K562 (cell line): ENCODE data around the gene GRAMD4. TPM values are rescaled to one million over a fixed set of nuclear protein-coding genes. Genes with fewer than 3 reads are reported as not detected.

Experiments used
- ATAC-seq: fragments of 200-7000 bp; cut with Tn5 transposase; 3 replicates; pipeline ENCODE4 v1.9.1; 2020; ENCODE audit warnings: moderate library complexity
- BruUV-seq: library from RNA; stranded (reverse); fragments of 400-500 nt; replicated peaks from 2 replicates; lab custom pipeline; 2021; lab: Mats Ljungman, UMichigan
- CTCF ChIA-PET: fragments of 300-600 bp; formaldehyde crosslinking; extraction: SDS; loops from one replicate; lab custom pipeline; 2021; ENCODE audit warnings: low intra/inter-chr PET ratio; lab: Yijun Ruan, JAX
- POLR2A ChIA-PET: fragments of 300-600, 350-650 bp; sonication (Branson Sonifier 250); formaldehyde crosslinking; extraction: SDS; loops from one replicate; lab custom pipeline; 2021; ENCODE audit warnings: antibody characterized with exemption, inconsistent platforms; lab: Yijun Ruan, JAX
- DNase-seq, 4 experiments: peaks; one replicate each; pipeline versions ENCODE4 v3.0.0 to v3.0.0-alpha.2; 2011 to 2018; ENCODE audit warnings: low spot score in 3 of 4, mixed read lengths in 3 of 4; ENCODE audit errors: extremely low read depth in 1 of 4
- FAIRE-seq: peaks from 2 replicates; lab custom pipeline; 2011; peaks lifted over from hg19 to GRCh38; lab: Jason Lieb, UNC
- H2AFZ ChIP-seq: 2 replicates; pipeline ENCODE4 v1.6.0; 2011; ENCODE audit warnings: low read depth, low read length, control low read depth, inconsistent platforms
- H3K27ac ChIP-seq: fragments of 200-600 bp; 3 replicates; pipeline ENCODE4 v1.8.0; 2011; ENCODE audit warnings: low read depth, mild to moderate bottlenecking, control low read depth, inconsistent platforms, low read length, moderate library complexity, mixed read lengths; ENCODE audit errors: extremely low read depth
- H3K27me3 ChIP-seq, 2 experiments: fragments of 300-600 bp in 1 of 2; 2 replicates in 1 of 2; 3 replicates in 1 of 2; pipeline versions ENCODE4 v1.6.0 to v1.8.0; 2011; ENCODE audit warnings: inconsistent platforms in 2 of 2, low read length in 2 of 2, mild to moderate bottlenecking in 1 of 2, mixed read lengths in 1 of 2, moderate library complexity in 1 of 2; ENCODE audit not compliant: control insufficient read depth in 2 of 2, insufficient read depth in 2 of 2
- H3K36me3 ChIP-seq: fragments of 300-600 bp; 3 replicates; pipeline ENCODE4 v1.8.0; 2011; ENCODE audit warnings: mild to moderate bottlenecking, low read length, inconsistent platforms; ENCODE audit not compliant: control insufficient read depth, insufficient read depth
- H3K4me1 ChIP-seq, 2 experiments: fragments of 200-600 bp in 1 of 2; replicated peaks in 1 of 2; 2 replicates in 1 of 2; 3 replicates in 1 of 2; pipeline versions ENCODE4 v1.5.1 to v1.8.0; 2011; ENCODE audit warnings: inconsistent platforms in 2 of 2, low read length in 2 of 2, mild to moderate bottlenecking in 1 of 2, mixed read lengths in 1 of 2, moderate library complexity in 1 of 2; ENCODE audit not compliant: control insufficient read depth in 2 of 2, insufficient read depth in 2 of 2
- H3K4me2 ChIP-seq: 2 replicates; pipeline ENCODE4 v1.6.1; 2011; ENCODE audit warnings: low read length, control low read depth, inconsistent platforms, mixed read lengths; ENCODE audit not compliant: insufficient read depth
- H3K4me3 ChIP-seq: fragments of 200-600 bp; sonication (generic), shearing (Covaris generic); 2 replicates; pipeline ENCODE4 v1.5.1; 2016; ENCODE audit warnings: control low read depth, inconsistent platforms
- H3K79me2 ChIP-seq: fragments of 200-600 bp; 3 replicates; pipeline ENCODE4 v1.8.0; 2011; ENCODE audit warnings: low read length, inconsistent platforms; ENCODE audit not compliant: control insufficient read depth, insufficient read depth
- H3K9ac ChIP-seq, 2 experiments: 2 replicates each; pipeline versions ENCODE4 v1.6.0 to v1.6.1; 2011; ENCODE audit warnings: low read depth in 2 of 2, low read length in 2 of 2, control low read depth in 1 of 2, inconsistent platforms in 1 of 2, mild to moderate bottlenecking in 1 of 2, mixed read lengths in 1 of 2; ENCODE audit not compliant: insufficient read depth in 1 of 2
- H3K9me1 ChIP-seq: one replicate; pipeline ENCODE4 v1.6.0; 2011; ENCODE audit warnings: inconsistent platforms, mild to moderate bottlenecking, low read length, moderate library complexity; ENCODE audit not compliant: control insufficient read depth, insufficient read depth
- H3K9me3 ChIP-seq: replicated peaks from 2 replicates; pipeline ENCODE4 v1.5.1; 2011; ENCODE audit warnings: low read depth, low read length, inconsistent platforms; ENCODE audit not compliant: control insufficient read depth, insufficient read depth
- H4K20me1 ChIP-seq: replicated peaks from 2 replicates; pipeline ENCODE4 v1.6.1; 2011; ENCODE audit warnings: low read length, inconsistent platforms, mixed read lengths; ENCODE audit not compliant: control insufficient read depth, insufficient read depth
- EP400 ChIP-seq: fragments of 450-650 bp; IDR thresholded peaks from 2 replicates; pipeline ENCODE4 v1.6.1; 2017; ENCODE audit warnings: antibody characterized with exemption, mild to moderate bottlenecking, moderate library complexity
- FIP1L1 ChIP-seq: fragments of 200-400 bp; formaldehyde crosslinking; IDR thresholded peaks from 2 replicates; pipeline ENCODE4 v1.6.1; 2018; ENCODE audit warnings: mild to moderate bottlenecking, low read depth, low read length; ENCODE audit not compliant: poor library complexity, severe bottlenecking
- SAP30 ChIP-seq: fragments of 200-600 bp; sonication (generic); IDR thresholded peaks from 2 replicates; pipeline ENCODE4 v1.6.1; 2012; ENCODE audit warnings: borderline replicate concordance, low read depth, mild to moderate bottlenecking, moderate library complexity, low read length, control low read depth, inconsistent platforms; ENCODE audit not compliant: insufficient read depth, poor library complexity, severe bottlenecking
- SMAD4 ChIP-seq: fragments of 250-450 bp; sonication (Bioruptor Pico); conservative IDR thresholded peaks from 2 replicates; pipeline ENCODE4 v1.8.0; 2021; ENCODE audit warnings: inconsistent platforms, mild to moderate bottlenecking, moderate library complexity
- ZNF143 ChIP-seq: sonication (generic); formaldehyde crosslinking; IDR thresholded peaks from 2 replicates; pipeline ENCODE4 v1.9.0; 2022; ENCODE audit warnings: mild to moderate bottlenecking, missing genetic modification reagents
- WGBS: fragments of 100-300 bp; shearing (Covaris generic); methylation state at CpG from one replicate; pipeline ENCODE4 v1.1.6; 2016; ENCODE audit warnings: low coverage, mixed read lengths; ENCODE audit not compliant: insufficient coverage; ENCODE audit errors: missing lambda C conversion rate; 5-methylcytosine and 5-hydroxymethylcytosine counted together
- in situ Hi-C: fragments of 300-500 bp; cut with MboI; formaldehyde crosslinking; loops from 4 replicates; pipeline ENCODE4 v1.15.0; 2018; ENCODE audit warnings: inconsistent platforms, mixed read lengths
- intact Hi-C: fragments of 100-400 bp; cut with micrococcal nuclease; formaldehyde crosslinking; loops from 2 replicates; pipeline ENCODE4 v1.14.2; 2022
- polyA plus RNA-seq, 8 experiments: library from polyadenylated mRNA; depleted of rRNA in 4 of 8; stranded (reverse) in 5 of 8; unstranded in 3 of 8; fragments of >200 nt; fragmentation: Nextera tagmentation in 2 of 8; fragmentation: Illumina TruSeq in 1 of 8; extraction: Ambion mirVana in 2 of 8; extraction: Trizol in 1 of 8; gene quantifications; 2 replicates each; pipeline versions ENCODE4 v1.2.1 to v1.2.3, GENCODE V29; 2011 to 2014; ENCODE audit warnings: inconsistent platforms in 1 of 8, missing spikeins in 1 of 8
- total RNA-seq, 7 experiments: library from RNA; depleted of rRNA in 6 of 7; stranded (reverse); fragments of >200 nt in 6 of 7; fragmentation: Illumina TruSeq in 2 of 7; extraction: Trizol in 2 of 7; gene quantifications; 2 replicates each; pipeline versions ENCODE4 v1.2.1 to v1.2.3, GENCODE V29; 2011 to 2021; ENCODE audit warnings: low replicate concordance in 1 of 7
- TF ChIP-seq, protein P1 (sequence below): fragments of 250-450 bp; sonication (Bioruptor Pico); IDR thresholded peaks from 2 replicates; pipeline ENCODE4 v1.5.0; 2020; ENCODE audit warnings: mild to moderate bottlenecking
- TF ChIP-seq, protein P2 (sequence below): fragments of 200-600 bp; sonication (generic); IDR thresholded peaks from one replicate; pipeline ENCODE4 v1.6.1; 2012; ENCODE audit warnings: mild to moderate bottlenecking, low read depth, low read length, inconsistent platforms

The GRAMD4 gene
- total and polyA plus RNA-seq, 9 of the 15 experiments (the other 6 are each of a cell fraction or from before 2014, with no cell fraction given): 0.18 to 44.8 (median 18.6) TPM

DNA sequence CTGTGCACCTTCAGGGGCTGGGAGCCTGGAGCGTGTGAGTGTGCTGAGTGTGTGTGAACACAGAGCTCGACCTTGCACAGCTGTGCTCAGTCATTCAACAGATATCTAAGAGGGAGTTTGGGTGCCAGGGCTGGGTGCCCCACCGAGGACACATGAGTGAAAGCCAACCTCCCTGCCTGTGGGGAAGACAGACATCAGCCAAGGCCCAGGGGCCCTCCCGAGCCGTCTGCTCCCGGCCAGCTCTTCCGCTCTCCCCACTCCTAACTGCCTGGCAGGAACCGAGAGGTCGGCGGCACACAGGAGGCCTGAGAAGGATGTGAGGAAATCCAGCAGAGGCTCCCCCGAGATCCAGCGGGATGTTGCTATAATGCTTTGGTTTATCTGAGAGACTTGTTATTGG lies 85.9 kb downstream of the GRAMD4 start:
- no peak for ATAC-seq
- CTCF ChIA-PET: no interaction called here
- H3K79me2 ChIP-seq: no peaks in the 10 kb centered on the region
- no peaks in the 10 kb centered on the region for H3K27me3 ChIP-seq
- POLR2A ChIA-PET: no interaction called here
- 89% methylated on average over 11 of the region's 12 CpGs for WGBS
- H3K36me3 ChIP-seq: peaks cover 29% of the 10 kb centered on the region; the same call in 1 of the 3 replicates
- H3K9me3 ChIP-seq: no peaks in the 10 kb centered on the region
- BruUV-seq: no TSS peak
- H2AFZ ChIP-seq: no peak overlapping the region
- in situ Hi-C loops (loop anchor here (10.0 kb wide), 1 partner anchor 1511 kb away; no protein-coding TSS in a partner anchor), intact Hi-C loops (no loop called here)
- H3K9me1 ChIP-seq: no peaks in the 10 kb centered on the region
- no peaks in the 10 kb centered on the region for H4K20me1 ChIP-seq
- no peak overlapping the region for H3K9ac ChIP-seq
- no peak for DNase-seq
- H3K4me1 ChIP-seq: no peaks in the 10 kb centered on the region
- no peak overlapping the region for H3K4me3 ChIP-seq
- H3K4me2 ChIP-seq: no peak overlapping the region
- no peak overlapping the region for H3K27ac ChIP-seq
- no peak for FAIRE-seq
- TF ChIP-seq SAP30: no peak
- no peak for TF ChIP-seq EP400
- TF ChIP-seq, protein P1, sequence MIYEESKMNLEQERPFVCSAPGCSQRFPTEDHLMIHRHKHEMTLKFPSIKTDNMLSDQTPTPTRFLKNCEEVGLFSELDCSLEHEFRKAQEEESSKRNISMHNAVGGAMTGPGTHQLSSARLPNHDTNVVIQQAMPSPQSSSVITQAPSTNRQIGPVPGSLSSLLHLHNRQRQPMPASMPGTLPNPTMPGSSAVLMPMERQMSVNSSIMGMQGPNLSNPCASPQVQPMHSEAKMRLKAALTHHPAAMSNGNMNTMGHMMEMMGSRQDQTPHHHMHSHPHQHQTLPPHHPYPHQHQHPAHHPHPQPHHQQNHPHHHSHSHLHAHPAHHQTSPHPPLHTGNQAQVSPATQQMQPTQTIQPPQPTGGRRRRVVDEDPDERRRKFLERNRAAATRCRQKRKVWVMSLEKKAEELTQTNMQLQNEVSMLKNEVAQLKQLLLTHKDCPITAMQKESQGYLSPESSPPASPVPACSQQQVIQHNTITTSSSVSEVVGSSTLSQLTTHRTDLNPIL (CRISPR knock-in tag): no peak
- no peak for TF ChIP-seq SMAD4 (CRISPR knock-in tag)
- TF ChIP-seq FIP1L1: no peak
- TF ChIP-seq, protein P2, sequence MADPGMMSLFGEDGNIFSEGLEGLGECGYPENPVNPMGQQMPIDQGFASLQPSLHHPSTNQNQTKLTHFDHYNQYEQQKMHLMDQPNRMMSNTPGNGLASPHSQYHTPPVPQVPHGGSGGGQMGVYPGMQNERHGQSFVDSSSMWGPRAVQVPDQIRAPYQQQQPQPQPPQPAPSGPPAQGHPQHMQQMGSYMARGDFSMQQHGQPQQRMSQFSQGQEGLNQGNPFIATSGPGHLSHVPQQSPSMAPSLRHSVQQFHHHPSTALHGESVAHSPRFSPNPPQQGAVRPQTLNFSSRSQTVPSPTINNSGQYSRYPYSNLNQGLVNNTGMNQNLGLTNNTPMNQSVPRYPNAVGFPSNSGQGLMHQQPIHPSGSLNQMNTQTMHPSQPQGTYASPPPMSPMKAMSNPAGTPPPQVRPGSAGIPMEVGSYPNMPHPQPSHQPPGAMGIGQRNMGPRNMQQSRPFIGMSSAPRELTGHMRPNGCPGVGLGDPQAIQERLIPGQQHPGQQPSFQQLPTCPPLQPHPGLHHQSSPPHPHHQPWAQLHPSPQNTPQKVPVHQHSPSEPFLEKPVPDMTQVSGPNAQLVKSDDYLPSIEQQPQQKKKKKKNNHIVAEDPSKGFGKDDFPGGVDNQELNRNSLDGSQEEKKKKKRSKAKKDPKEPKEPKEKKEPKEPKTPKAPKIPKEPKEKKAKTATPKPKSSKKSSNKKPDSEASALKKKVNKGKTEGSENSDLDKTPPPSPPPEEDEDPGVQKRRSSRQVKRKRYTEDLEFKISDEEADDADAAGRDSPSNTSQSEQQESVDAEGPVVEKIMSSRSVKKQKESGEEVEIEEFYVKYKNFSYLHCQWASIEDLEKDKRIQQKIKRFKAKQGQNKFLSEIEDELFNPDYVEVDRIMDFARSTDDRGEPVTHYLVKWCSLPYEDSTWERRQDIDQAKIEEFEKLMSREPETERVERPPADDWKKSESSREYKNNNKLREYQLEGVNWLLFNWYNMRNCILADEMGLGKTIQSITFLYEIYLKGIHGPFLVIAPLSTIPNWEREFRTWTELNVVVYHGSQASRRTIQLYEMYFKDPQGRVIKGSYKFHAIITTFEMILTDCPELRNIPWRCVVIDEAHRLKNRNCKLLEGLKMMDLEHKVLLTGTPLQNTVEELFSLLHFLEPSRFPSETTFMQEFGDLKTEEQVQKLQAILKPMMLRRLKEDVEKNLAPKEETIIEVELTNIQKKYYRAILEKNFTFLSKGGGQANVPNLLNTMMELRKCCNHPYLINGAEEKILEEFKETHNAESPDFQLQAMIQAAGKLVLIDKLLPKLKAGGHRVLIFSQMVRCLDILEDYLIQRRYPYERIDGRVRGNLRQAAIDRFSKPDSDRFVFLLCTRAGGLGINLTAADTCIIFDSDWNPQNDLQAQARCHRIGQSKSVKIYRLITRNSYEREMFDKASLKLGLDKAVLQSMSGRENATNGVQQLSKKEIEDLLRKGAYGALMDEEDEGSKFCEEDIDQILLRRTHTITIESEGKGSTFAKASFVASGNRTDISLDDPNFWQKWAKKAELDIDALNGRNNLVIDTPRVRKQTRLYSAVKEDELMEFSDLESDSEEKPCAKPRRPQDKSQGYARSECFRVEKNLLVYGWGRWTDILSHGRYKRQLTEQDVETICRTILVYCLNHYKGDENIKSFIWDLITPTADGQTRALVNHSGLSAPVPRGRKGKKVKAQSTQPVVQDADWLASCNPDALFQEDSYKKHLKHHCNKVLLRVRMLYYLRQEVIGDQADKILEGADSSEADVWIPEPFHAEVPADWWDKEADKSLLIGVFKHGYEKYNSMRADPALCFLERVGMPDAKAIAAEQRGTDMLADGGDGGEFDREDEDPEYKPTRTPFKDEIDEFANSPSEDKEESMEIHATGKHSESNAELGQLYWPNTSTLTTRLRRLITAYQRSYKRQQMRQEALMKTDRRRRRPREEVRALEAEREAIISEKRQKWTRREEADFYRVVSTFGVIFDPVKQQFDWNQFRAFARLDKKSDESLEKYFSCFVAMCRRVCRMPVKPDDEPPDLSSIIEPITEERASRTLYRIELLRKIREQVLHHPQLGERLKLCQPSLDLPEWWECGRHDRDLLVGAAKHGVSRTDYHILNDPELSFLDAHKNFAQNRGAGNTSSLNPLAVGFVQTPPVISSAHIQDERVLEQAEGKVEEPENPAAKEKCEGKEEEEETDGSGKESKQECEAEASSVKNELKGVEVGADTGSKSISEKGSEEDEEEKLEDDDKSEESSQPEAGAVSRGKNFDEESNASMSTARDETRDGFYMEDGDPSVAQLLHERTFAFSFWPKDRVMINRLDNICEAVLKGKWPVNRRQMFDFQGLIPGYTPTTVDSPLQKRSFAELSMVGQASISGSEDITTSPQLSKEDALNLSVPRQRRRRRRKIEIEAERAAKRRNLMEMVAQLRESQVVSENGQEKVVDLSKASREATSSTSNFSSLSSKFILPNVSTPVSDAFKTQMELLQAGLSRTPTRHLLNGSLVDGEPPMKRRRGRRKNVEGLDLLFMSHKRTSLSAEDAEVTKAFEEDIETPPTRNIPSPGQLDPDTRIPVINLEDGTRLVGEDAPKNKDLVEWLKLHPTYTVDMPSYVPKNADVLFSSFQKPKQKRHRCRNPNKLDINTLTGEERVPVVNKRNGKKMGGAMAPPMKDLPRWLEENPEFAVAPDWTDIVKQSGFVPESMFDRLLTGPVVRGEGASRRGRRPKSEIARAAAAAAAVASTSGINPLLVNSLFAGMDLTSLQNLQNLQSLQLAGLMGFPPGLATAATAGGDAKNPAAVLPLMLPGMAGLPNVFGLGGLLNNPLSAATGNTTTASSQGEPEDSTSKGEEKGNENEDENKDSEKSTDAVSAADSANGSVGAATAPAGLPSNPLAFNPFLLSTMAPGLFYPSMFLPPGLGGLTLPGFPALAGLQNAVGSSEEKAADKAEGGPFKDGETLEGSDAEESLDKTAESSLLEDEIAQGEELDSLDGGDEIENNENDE: no peak
- TF ChIP-seq ZNF143 (CRISPR knock-in tag): no peak
